EL (cell line): ENCODE results near the gene BBS7.

Source experiments
- DNase-seq: peaks from one replicate; pipeline ENCODE4 v3.0.0-alpha.2; 2016

Gene BBS7

DNA sequence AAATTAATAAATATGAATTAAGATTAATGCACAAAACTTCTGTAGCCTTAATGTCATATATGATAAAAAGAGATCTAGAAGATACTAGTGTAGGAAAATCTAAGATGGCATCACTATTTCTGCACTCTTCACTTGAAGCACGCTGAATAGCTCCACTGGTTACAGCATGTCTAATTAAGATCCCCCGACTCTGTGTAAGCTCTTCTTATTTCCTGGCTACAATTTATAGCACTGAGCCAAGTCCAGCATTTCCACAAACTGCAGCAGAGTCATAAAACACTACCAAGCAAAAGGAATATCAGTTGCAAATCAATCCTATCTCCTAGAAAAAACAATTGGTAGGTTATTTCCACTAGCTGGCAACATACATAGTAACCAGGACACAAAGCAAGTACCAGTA, 45.3 kb downstream of the BBS7 start:
- no peak for DNase-seq

DNA sequence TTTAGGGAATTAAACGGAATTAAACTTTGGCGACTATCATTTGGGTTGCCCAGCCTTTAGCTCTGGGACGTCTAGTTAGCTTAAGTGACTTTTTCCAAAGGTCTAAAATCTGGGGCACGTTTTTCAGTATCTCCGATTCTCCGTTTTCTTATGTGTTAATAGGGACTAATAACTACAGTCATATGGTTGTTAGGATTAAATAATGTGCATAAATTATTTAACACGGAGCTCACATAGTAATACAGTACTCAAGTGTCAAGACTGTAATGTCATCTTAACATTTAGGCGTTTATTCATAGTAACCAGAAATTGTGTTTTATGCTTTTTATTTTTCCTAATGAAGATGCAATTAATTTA, 46.1 kb downstream of the BBS7 start:
- DNase-seq, result no peak

DNA sequence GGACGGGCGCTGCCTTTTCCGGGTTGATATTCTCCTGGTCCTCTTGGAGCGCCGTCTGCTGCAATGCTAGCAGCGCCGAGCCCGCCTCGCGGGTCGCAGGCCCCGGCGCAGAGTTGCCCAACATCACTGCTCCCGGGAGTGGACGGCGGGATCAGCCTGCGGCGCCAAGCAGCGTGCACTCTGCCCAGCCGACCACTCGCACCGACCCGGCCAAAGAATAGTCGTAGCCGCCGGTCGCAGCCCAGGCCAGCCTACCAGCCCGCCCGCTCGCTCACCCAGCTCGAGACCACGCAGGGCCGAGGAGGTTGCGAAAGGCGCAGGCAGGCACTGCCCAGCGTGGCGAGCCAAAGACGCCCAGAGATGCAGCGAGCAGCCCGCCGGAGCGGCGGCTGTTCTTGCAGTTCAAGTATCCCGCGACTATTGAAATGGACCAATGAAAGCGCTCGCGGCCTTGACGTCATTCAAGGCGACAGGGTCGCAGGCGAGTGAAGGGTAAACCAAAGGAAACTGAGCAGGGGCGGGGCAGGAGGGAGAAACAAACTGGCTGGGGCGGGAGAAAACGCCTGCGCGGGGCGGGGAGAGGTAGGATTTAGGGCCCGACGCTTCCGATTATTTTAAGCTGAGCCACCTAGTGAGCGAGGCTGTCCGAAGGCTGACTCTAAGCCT, 46.6 kb downstream of the BBS7 start, which contains the start of gene CCNA2:
Gene CCNA2 (minus strand): TSS at position 379 of the 666 bp plus-strand sequence. CDS start 255 bp downstream, at position 124.
- peak; percentile 97 for DNase-seq

DNA sequence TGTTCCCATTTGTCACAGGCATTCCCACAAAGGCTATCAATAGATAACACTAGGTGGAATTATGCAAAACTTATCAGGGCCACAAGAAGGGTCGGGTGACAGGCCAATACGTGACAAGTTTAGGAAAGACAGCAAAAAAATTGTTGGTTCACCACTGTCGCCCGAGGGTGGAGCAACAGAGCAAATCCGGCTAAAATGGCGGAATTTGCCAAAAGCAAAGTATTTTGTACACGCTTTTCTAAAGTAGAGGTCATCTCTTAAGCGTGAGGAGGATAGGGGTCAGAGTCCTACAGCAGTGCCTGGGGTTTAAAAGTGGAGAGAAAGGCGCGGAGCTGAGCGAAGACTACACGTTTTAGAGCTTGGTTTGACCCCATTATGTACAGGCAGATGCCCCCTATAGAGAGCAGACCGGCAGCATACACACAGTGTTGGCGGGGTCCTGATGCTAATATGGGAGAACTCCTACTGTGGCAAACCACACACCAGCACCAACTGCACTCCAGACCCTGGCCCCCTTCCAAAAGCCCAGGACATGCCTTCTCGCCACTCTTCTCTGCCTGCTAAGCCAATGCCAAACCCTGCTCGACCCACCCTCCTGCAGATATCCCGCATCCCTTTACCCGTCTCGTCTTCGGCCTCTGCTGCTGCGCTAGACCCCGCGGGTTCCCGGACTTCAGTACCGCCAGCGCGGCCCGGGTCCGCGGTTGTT, 47.3 kb downstream of the BBS7 start:
- DNase-seq, result peak; percentile 46

DNA sequence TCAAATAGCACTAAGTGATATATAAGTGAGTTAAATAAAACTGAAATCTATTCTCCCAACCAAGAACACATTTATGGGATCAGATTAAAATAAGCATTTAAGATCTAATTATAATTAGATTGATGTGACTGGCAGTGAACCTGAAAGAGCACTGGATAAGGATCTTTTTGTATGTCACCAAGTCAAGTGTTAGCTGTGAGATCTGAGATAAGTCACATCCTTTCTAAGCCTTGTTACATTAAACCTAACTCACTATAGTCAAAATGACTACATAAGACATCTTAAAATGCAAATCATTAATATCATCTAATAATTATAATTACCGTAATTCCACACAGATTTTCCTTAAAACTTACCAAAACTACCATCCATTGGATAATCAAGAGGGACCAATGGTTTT, 48.2 kb downstream of the BBS7 start:
- no peak for DNase-seq

DNA sequence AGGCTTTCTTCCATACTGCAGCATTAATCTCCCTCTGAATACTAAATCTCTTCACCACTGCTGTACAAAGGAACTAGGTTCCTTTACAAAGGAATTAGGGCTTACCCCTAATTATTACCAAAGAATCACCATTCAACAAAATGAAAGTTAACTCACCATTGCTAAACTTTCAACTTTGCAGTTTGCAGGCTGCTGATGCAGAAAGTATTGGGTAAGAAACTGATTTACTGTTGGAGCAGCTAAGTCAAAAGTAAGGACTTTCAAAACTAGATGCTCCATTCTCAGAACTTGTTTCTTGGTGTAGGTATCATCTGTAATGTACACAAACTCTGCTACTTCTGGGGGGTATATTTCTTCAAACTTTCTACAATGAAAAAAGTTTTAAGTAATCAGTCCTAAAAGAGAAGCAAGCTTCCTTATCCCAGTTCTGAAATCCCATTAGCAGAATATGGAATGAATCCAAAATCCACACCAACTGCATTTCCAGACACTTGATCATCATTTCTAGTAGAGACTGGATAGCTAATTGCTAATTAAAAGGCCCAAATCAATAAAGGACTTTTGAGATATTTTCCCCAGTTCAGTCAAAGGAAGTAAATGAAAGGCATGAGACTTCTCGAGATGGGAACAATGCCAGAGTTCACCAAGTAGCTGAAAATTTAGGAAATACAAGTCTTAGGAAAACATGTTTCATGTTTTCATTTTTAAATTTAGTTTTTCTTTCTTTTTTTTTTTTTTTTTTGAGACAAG, 50.9 kb downstream of the BBS7 start:
- no peak for DNase-seq

DNA sequence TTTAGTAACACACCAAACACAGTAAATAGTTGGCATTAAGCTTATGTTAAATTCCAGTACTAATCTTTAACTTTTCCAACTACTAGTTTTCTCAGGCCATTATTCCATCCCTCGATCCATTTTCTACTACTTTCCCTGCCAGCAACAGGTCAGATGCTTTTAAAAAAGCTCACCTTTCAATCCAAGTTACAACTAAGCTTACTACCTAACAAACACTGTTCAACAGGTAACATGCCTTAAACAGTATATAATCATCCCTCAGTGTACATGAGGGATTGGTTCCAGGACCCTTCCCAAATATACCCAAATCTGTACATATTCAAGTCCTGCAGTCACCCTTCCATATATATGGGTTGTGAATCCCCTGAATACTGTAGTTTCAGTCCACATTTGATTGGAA, 52.1 kb downstream of the BBS7 start:
- no peak for DNase-seq

DNA sequence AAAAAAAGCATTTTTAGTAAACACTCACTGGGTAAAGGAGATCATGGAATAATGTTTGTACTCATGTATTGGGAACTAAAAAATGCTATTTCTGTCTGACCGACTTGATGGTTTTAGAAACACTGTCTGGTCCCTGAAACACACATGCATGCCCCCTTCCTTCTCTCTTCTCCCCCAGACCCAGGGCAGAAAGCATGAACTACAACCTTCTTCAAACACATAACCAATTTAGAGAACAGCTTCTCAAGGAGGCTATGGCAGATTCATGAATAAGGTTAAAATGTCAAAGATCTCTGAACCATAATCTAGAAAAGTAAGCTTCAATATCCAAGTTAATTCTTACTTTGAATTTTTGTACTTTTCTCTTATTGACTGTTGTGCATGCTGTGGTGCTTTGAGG, 52.6 kb downstream of the BBS7 start:
- no peak for DNase-seq

DNA sequence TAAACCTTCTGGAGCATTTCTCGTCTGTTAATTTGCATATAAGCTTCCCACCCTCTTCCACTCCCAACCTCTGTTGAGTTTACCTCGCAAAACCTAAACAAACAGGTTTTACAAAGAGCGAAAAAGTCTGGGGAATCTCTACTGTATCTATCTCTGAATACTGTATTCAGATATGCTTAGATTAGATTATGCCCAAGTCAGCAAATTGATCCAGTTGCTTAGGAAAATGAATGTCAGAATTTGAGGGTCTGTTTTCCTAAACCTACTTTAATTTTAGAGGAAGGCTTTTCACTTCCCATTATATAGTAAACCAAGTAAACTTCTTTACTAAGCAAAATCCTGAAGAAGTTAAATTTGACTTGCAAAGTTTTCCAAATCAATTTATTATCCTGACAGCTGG, 53.3 kb downstream of the BBS7 start:
- DNase-seq, result no peak

DNA sequence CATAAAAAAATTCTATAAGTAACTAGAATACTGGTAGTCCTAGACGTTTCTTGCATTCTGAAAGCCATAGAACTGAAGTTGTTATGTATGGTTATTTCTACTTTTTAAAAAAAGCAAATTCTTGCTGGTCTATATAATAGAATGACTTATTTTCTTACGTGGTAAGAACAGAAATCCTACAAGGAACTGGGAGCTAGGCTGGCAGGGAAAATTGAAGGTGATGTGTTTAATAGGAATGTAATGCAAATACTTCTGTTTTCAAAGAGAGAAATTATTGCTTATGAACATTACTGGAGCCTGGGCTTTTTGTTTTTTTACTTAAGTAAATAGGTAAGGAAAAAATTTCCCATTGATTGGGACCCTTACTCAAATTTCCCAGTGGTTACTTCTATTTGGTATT, 55.5 kb downstream of the BBS7 start:
- peak; percentile 55 for DNase-seq

DNA sequence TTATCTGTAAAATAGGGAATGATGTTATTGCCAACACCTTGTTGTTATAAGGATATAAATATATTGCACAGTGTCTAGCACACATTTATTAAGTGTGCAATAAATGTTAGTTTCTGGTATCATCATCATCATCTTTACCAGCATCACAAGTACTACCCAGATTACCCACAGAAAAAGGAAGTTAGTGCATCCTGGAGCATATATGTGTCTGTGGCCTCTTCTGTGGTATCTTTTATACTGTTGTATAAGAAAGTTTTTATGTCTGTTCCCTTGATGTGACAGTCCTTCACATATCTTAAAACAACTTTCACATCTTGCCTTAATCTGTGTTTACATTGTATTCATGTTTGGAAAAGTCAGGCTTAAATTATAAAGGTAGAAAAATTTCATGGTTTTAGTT, 59.2 kb downstream of the BBS7 start:
- DNase-seq, result no peak

DNA sequence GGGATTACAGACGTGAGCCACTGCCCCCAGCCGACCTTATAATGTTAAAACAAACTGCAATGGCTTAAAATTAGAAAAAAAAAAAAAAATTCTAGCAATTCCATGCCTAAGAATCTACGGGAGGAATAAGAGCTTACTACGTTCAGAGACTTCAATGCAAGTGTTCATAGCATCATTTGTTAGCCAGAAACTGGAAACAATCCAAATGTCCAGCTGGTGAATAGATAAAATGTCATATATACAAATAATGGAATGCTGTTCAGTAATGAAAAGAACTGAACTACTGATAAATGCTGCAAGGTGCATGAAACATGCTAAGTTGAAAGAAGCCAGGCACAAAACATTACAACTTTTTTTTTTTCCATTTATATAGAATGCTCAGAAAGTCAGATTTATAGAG, 63.9 kb downstream of the BBS7 start:
- no peak for DNase-seq

DNA sequence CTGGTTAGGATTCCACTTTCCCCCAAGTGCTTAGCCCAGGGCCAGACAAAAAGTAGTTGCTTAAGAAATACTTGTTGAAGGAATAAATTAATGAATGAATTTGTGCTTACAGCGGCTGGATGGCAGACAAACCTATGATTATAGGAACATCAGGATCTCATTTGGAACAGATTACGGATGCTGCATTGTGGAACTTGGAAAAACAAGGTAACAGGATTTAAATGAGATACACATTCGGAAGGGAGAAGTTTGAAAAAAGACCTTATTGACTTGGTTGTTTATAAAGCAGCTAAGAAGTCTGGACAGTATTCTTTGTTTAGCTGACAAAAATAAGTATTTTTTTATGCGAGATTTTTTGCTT, 68.6 kb downstream of the BBS7 start:
- DNase-seq, result no peak

DNA sequence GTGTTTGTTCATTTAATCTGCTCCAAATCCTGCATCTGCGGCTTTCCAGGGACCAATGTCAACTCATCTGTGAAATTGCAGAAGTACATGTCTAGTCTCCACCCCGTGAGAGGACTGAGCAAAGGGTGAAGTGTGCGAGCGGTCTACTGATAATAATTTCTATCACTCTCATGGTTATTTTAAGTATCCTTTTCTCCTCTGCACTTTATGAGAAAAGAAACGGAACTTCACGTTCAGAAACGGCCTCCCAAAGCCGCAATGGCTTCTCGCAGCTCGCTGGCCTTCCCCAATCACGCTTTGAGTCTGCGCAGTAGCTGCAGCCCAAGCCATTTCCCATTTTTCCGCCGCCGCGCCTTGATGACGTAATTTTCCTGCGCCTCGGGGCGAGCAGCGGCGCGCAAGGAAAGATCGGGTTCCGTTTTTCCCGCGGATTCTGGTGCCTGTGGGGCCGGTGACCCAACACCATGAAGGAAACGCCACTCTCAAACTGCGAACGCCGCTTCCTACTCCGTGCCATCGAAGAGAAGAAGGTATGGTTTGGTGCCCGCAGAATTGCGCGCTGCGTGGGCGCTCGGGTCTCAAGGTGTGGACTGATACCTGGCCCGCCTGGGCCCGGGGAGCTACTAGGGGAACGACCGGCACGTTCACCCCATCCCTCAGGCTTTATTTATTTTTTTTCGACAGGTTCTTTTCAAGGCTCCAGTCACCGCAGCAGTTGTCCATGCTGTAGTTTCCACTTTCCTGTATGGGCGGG, 69.1 kb downstream of the BBS7 start, which contains the start of gene EXOSC9:
Gene EXOSC9 (plus strand): TSS at position 363 of the 754 bp plus-strand sequence. CDS start 102 bp downstream, at position 465.
- peak; percentile 93 for DNase-seq

DNA sequence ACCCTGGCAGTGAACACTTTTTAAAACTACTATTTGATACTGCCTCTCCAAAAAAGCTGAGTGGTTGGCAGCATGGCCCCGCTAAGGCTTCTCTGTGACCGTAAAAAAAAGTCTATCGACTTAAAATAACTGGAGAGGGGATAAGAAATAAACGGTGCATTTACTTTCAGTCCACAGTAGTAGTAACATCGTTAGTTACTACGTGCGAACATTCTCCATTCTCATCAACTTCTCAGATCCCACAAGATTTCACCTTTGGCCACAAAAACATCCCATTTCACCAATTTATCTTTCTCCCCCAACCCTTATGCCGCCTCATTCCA, 69.7 kb downstream of the BBS7 start:
- no peak for DNase-seq

DNA sequence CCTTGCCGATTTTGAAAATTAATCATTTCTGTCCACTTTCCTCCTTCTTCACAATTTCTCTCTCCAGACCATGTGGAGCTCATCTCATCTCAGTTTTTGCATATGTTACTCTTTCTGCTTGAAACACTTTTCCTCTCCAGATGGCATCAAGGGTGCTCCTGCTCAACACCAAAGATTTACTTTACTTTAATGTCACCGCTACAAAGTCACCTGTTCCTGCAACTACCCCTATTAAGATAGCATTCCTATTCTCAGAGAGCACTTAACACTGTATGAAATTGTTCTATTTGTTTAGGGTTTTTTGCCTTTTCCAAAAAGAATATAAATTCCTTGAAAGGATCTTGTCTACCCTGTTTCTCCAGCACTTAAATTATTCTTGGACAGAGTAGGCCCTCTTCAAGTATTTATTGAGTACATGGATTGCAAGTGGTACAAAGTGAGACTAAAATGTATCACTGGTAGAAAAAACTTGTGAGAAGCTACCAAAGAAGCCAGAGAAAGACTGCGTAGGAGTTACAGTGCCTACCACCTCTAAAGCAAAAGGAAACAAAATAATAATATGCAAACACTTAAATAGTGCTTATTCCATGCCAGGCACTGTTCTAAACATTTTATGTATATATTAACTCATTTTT, 70.3 kb downstream of the BBS7 start:
- no peak for DNase-seq

DNA sequence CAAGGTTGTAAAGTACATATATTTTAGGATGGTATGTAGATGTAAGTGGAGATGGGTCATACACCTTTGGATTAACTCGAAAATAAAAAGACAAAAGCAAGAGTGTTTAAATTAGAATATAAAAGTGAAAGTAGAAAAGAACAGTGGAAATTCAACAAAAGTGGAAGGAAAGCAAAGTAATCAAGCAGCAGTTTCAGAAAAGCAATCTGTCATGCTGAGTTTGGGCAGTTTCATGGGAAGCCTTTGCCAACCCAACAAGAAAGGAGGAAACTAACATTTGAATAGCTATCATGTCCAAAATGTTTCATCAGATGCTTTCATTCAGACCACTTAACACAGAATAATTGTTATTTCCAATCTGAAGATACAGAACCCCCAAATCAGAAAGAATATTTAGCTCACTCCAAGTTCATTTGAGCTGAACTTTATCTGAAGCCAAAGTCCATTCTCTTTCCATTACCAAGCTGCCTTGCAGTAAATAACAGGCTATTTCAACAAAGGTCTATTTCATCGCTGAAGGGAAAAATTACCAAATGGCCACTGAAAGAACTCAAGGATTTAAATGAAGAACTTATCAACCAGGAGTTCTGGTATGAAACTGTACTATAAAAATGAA, 71.0 kb downstream of the BBS7 start:
- DNase-seq, result no peak

DNA sequence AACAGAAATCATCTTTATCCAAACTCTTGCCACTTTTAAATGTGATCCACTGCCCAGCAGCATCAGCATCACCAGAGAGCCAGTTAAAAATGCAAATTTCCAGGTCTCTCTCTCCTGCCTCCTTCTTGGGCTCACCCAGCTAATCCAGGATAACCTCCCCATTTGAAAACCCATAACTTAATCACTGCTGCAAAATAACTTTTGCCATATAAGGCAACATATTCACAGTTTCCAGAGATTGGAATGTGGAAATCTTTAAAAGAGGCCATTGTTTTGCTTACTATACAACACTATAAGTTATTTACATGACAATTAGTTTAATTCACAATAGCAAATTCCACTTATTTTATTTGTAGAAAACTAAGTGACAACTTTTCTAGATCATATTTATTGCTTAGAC, 74.0 kb downstream of the BBS7 start:
- DNase-seq, result no peak

DNA sequence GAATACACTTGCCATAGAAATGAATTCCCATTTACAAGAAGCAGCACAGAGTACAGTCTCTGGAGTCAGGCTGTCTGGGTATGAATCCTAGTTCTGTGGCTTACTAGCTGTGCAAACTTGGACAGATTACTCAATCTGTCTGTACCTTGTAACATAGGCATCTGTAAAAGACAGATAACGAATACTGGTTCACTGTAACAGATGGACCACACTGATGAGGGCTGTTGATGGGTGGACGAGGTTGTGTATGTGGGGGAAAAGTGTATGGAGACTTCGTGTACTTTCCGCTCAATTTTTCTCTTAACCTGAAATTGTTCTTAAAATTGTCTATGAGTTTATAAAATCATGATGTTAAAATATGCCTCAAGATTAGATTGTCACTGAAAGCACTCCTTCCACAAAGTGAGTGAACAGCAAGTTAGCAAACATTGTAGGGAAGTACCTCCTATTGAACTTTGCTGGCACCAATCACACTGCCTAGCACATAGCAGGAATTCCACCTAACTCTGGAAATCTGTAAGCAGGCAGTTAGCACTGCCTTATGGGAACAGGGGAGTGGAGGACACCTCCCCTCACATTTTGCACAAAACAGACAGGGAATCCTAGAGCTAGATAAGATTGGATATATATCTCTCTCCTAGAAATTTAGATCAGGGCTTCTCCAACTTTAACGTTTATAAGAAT, 75.6 kb downstream of the BBS7 start:
- DNase-seq, result no peak

DNA sequence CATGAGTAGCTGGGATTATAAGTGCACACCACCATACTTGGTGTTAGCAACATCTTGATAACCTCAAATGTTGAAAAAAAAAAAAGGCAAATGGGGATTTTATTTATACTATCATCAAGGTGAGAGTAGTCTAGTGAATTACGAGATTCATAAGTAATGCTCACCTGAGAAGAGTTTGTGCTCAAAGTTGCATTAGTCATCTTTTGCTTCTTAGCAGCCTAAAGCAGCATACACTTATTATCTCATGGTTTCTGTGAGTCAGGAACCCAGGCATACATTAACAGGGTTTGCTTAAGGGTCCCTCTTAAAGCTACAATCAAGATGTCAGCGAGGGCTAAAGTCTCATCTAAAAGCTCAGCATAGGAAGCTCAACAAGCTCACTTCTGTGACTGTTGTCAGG, 77.3 kb downstream of the BBS7 start:
- DNase-seq, result no peak

DNA sequence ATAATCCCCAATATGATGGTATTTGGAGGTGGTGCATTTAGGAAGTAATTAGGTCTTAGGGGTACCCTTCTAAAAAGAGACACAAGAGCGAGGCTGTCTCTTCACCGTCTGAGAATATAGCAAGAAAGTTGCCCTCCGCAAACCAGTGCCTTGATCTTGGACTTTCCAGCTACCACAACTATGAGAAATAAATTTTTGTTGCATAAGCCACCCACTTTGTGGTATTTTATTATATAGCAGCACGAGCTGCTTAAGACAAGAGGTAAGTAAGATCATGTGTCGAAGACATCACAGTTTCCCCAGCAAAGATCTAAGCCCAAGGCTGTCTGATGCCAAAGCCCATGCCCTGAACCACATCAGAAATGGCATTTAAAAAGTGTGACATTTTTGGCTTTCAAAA, 78.8 kb downstream of the BBS7 start:
- peak; percentile 87 for DNase-seq

DNA sequence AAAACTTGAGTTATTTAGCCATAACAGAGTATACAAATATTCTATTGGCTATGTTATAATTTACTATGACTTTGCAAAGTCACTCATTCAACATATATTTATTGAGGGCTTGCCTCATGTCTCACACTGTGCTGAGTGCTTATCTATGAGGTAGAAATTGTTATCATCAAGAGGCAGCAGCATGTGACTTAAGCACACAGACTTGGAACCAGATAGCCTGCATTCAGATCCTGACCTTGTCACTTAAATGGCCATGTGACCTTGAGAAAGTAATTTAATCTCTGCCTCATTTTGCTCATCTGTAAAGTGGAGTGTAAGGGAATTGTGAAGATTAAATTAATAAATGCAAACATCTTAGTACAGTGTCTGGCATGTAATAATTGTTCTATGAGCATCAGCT, 79.3 kb downstream of the BBS7 start:
- peak; percentile 9 for DNase-seq
